Measurements from ENCODE around the gene IVD.
A peak's percentile ranks its signal among the peaks of the same experiment; 100 is the strongest.

Gene IVD

GRCh38 chr15:40435023-40435709 is 29.6 kb downstream of the IVD start:
- no peak for TF ChIP-seq TOX (CRISPR knock-in tag; IDR thresholded peaks at IDR 0.05; ENCODE audit: borderline replicate concordance)
- no peak for TF ChIP-seq ZNF70 (CRISPR knock-in tag; IDR thresholded peaks at IDR 0.05)
- no peak for TF ChIP-seq ZC3H10 (CRISPR knock-in tag; IDR thresholded peaks at IDR 0.05)
- TF ChIP-seq ZNF565 (CRISPR knock-in tag; conservative IDR thresholded peaks at IDR 0.05; ENCODE audit: low read depth), result no peak
- TF ChIP-seq CSRNP3 (CRISPR knock-in tag; IDR thresholded peaks at IDR 0.05), result no peak
- no peak for TF ChIP-seq CREB5 (CRISPR knock-in tag; IDR thresholded peaks at IDR 0.05; ENCODE audit: low read depth)
- no peak for TF ChIP-seq ZFP30 (CRISPR knock-in tag; IDR thresholded peaks at IDR 0.05)
- no peak for TF ChIP-seq ISL1 (CRISPR knock-in tag; IDR thresholded peaks at IDR 0.05)
- TF ChIP-seq ARNTL (CRISPR knock-in tag; IDR thresholded peaks at IDR 0.05; ENCODE audit: borderline replicate concordance, low read depth), result no peak
- no peak for TF ChIP-seq OSR1 (CRISPR knock-in tag; IDR thresholded peaks at IDR 0.05)
- no peak for ATAC-seq

DNA sequence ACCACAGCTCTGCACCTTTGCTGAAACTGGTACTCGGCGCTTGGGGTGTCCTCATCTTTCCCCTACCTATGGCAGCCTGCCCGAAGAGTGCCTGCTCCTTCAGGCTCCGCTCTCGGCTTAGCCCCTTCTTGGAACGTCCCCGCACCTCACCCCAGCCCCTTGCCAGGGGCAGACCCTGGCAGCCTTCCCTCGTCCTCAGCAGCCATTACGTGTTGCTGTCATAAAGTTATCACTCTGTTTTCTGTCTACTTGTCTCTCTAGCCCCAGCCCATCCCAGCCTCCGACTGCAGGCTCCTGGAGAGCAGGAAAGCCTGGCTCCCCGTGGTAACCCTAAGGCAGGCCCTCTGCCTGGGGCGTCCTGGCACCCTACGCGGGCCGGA is 30.1 kb downstream of the IVD start:
- no peak for ATAC-seq
- no peak for TF ChIP-seq ESRRG (CRISPR knock-in tag; IDR thresholded peaks at IDR 0.05)
- no peak for TF ChIP-seq ISL1 (CRISPR knock-in tag; IDR thresholded peaks at IDR 0.05)
- no peak for TF ChIP-seq ZFP3 (CRISPR knock-in tag; IDR thresholded peaks at IDR 0.05)
- no peak for TF ChIP-seq RARB (CRISPR knock-in tag; IDR thresholded peaks at IDR 0.05)
- TF ChIP-seq, protein P1, sequence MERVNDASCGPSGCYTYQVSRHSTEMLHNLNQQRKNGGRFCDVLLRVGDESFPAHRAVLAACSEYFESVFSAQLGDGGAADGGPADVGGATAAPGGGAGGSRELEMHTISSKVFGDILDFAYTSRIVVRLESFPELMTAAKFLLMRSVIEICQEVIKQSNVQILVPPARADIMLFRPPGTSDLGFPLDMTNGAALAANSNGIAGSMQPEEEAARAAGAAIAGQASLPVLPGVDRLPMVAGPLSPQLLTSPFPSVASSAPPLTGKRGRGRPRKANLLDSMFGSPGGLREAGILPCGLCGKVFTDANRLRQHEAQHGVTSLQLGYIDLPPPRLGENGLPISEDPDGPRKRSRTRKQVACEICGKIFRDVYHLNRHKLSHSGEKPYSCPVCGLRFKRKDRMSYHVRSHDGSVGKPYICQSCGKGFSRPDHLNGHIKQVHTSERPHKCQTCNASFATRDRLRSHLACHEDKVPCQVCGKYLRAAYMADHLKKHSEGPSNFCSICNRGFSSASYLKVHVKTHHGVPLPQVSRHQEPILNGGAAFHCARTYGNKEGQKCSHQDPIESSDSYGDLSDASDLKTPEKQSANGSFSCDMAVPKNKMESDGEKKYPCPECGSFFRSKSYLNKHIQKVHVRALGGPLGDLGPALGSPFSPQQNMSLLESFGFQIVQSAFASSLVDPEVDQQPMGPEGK (CRISPR knock-in tag; IDR thresholded peaks at IDR 0.05; ENCODE audit: borderline replicate concordance), result no peak
- no peak for TF ChIP-seq ZC3H10 (CRISPR knock-in tag; IDR thresholded peaks at IDR 0.05)
- no peak for TF ChIP-seq CSDC2 (CRISPR knock-in tag; IDR thresholded peaks at IDR 0.05)
- no peak for TF ChIP-seq GLIS3 (CRISPR knock-in tag; IDR thresholded peaks at IDR 0.05)
- TF ChIP-seq POU6F1 (CRISPR knock-in tag; IDR thresholded peaks at IDR 0.05; ENCODE audit: borderline replicate concordance, low read depth), result no peak
- TF ChIP-seq ARNTL (CRISPR knock-in tag; IDR thresholded peaks at IDR 0.05; ENCODE audit: borderline replicate concordance, low read depth), result no peak
- no peak for TF ChIP-seq TOX (CRISPR knock-in tag; IDR thresholded peaks at IDR 0.05; ENCODE audit: borderline replicate concordance)
- TF ChIP-seq CSRNP3 (CRISPR knock-in tag; IDR thresholded peaks at IDR 0.05), result no peak
- TF ChIP-seq ZFP30 (CRISPR knock-in tag; IDR thresholded peaks at IDR 0.05), result no peak

DNA sequence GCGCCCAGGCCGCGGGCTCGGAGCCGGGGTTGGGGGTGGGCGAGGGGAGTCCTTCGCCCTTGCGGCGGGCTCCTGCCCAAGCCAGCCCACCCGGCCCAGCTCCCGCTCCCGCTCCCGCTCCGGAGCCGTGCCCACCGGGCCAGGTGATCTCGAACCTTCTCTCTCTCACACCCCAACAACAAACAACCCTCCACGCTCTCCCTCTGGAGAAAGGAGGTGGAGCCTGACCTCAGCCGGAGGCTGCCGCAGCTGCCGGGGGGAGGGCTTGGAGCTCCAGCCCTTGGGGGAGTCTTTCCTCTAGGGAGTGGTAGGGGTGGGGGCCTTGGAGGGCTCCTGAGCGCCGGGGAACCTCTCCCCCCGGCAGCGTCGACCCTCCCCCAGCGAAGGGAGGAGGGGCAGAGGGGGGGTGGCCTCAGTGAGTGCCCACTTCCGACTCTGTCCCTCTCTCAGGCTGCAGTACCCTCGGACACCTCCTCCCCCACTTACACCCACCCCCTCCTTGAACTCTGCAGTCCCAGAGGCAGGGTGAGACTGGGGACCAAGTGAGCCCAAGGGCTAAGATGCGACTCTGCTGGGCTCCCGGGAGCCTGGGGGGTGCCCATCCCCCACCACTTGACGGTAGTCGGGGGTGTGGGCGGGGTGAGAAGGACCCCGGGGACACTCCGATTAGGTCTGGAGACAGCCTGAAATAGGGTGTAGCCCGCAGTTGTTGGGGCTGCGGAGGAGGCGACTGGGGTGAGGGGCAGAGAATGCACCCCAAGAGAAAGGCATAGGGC is 30.7 kb downstream of the IVD start:
- peak; percentile 15; the same call in 2 of the 3 replicates for ATAC-seq
- TF ChIP-seq, protein P1 (CRISPR knock-in tag; IDR thresholded peaks at IDR 0.05; ENCODE audit: borderline replicate concordance), result peak; percentile 38; the same call in 1 of the 2 replicates
- TF ChIP-seq POU6F1 (CRISPR knock-in tag; IDR thresholded peaks at IDR 0.05; ENCODE audit: borderline replicate concordance, low read depth), result no peak
- no peak for TF ChIP-seq ZFP3 (CRISPR knock-in tag; IDR thresholded peaks at IDR 0.05)
